ENCODE measurements around the gene UFD1. TPM values are rescaled to one million over a fixed set of nuclear protein-coding genes. Genes with fewer than 3 reads are reported as not detected.

The UFD1 gene
- total and polyA plus RNA-seq, 2 donors from 2014 or later: 56.2 to 67.8 TPM

GRCh38 chr22:19449422-19449767, 29.6 kb downstream of the UFD1 start:
- no peak for DNase-seq

GRCh38 chr22:19448739-19449421, 30.1 kb downstream of the UFD1 start:
- intact Hi-C loops (cut with DNase I): no loop called here
- FAIRE-seq (no peak), DNase-seq (no peak)
- H3K4me1 ChIP-seq (ENCODE audit: control insufficient read depth in 2 of 3, insufficient read depth in 2 of 3, low read depth in 1 of 3, low read length in 3 of 3): peaks cover 0 to 18% (median 0%) of the 10 kb centered on the region in 3 donors
- TF ChIP-seq CTCF (IDR thresholded peaks at IDR 0.05; ENCODE audit: borderline replicate concordance, extremely low read depth, insufficient read depth): no peak
- no peaks in the 10 kb centered on the region for H3K9me3 ChIP-seq (ENCODE audit: control insufficient read depth in 2 of 3, insufficient read depth in 1 of 3, low read length in 3 of 3)
- H3K4me3 ChIP-seq (ENCODE audit: low read length in 3 of 3): no peak overlapping the region
- no peak overlapping the region for H3K9ac ChIP-seq (ENCODE audit: low read length in 3 of 3)
- H3K36me3 ChIP-seq (ENCODE audit: control insufficient read depth in 2 of 3, insufficient read depth in 3 of 3, low read length in 3 of 3): peaks cover 0 to 15% (median 13%) of the 10 kb centered on the region in 3 donors
- no peak overlapping the region for H3K27ac ChIP-seq (ENCODE audit: low read depth in 2 of 2, low read length in 2 of 2)
- H3K27me3 ChIP-seq (ENCODE audit: control insufficient read depth, insufficient read depth, low read length): no peaks in the 10 kb centered on the region

More at GRCh38 chr22:19449422-19449767, 29.6 kb downstream of the UFD1 start:
- H3K9ac ChIP-seq (ENCODE audit: low read length in 3 of 3): no peak overlapping the region
- no peak for TF ChIP-seq CTCF (IDR thresholded peaks at IDR 0.05; ENCODE audit: borderline replicate concordance, extremely low read depth, insufficient read depth)
- H3K4me1 ChIP-seq (ENCODE audit: control insufficient read depth in 2 of 3, insufficient read depth in 2 of 3, low read depth in 1 of 3, low read length in 3 of 3): peaks cover 0 to 18% (median 0%) of the 10 kb centered on the region in 3 donors
- intact Hi-C loops (cut with DNase I): no loop called here
- no peak overlapping the region for H3K4me3 ChIP-seq (ENCODE audit: low read length in 3 of 3)
- H3K27ac ChIP-seq (ENCODE audit: low read depth in 2 of 2, low read length in 2 of 2): no peak overlapping the region
- peaks cover 0 to 19% (median 16%) of the 10 kb centered on the region in 3 donors for H3K36me3 ChIP-seq (ENCODE audit: control insufficient read depth in 2 of 3, insufficient read depth in 3 of 3, low read length in 3 of 3)
- no peak for FAIRE-seq
- H3K27me3 ChIP-seq (ENCODE audit: control insufficient read depth, insufficient read depth, low read length): no peaks in the 10 kb centered on the region
- H3K9me3 ChIP-seq (ENCODE audit: control insufficient read depth in 2 of 3, insufficient read depth in 1 of 3, low read length in 3 of 3): no peaks in the 10 kb centered on the region

- Histone ChIP-seq H3K36me3 (ENCODE audit: control insufficient read depth in 2 of 3, insufficient read depth in 3 of 3, low read length in 3 of 3) (peaks cover 3 to 13% (median 11%) of the 10 kb centered on the region in 3 donors), H3K4me1 (ENCODE audit: control insufficient read depth in 2 of 3, insufficient read depth in 2 of 3, low read depth in 1 of 3, low read length in 3 of 3) (peaks cover 0 to 18% (median 0%) of the 10 kb centered on the region in 3 donors)
Measured at GRCh38 chr22:19448076-19448607, 30.9 kb downstream of the UFD1 start.

More at GRCh38 chr22:19448076-19448607, 30.9 kb downstream of the UFD1 start:
- no peak for TF ChIP-seq CTCF (IDR thresholded peaks at IDR 0.05; ENCODE audit: borderline replicate concordance, extremely low read depth, insufficient read depth)
- DNase-seq (peak in 4 of 5 donors; percentile 64 to 84 (median 74)), FAIRE-seq (no peak)
- H3K27me3 ChIP-seq (ENCODE audit: control insufficient read depth, insufficient read depth, low read length): no peaks in the 10 kb centered on the region
- H3K9me3 ChIP-seq (ENCODE audit: control insufficient read depth in 2 of 3, insufficient read depth in 1 of 3, low read length in 3 of 3): no peaks in the 10 kb centered on the region
- H3K4me3 ChIP-seq (ENCODE audit: low read length in 3 of 3): peak overlapping the region; percentile 93 to 96 (median 96)
- H3K9ac ChIP-seq (ENCODE audit: low read length in 3 of 3): peak overlapping the region; percentile 85 to 92 (median 90)
- intact Hi-C loops (cut with DNase I): no loop called here
- peak overlapping the region; percentile 85 to 86 for H3K27ac ChIP-seq (ENCODE audit: low read depth in 2 of 2, low read length in 2 of 2)

Data from kidney (tissue), 14 donors.